Measurements from ENCODE around the gene TMEM175. TPM values are rescaled to one million over a fixed set of nuclear protein-coding genes. Genes with fewer than 3 reads are reported as not detected.

The TMEM175 gene
- total RNA-seq, 1 experiment from 2014 or later: 18.5 TPM

GRCh38 chr4:957581-958313 is 25.5 kb downstream of the TMEM175 start:
- intact Hi-C loops (cut with micrococcal nuclease): no loop called here
- BruUV-seq (replicated peaks): no TSS peak
- POLR2A ChIA-PET (ENCODE audit: unreplicated experiment): no interaction called here
- Histone ChIP-seq H2AFZ (ENCODE audit: low read length) (no peak overlapping the region), H4K20me1 (ENCODE audit: low read length) (no peaks in the 10 kb centered on the region), H3K27ac (ENCODE audit: low read length) (no peak overlapping the region), H3K4me2 (ENCODE audit: low read length) (no peak overlapping the region), H3K4me3 (ENCODE audit: low read length) (no peak overlapping the region), H3K79me2 (ENCODE audit: low read length) (no peaks in the 10 kb centered on the region), H3K9ac (ENCODE audit: low read length) (no peak overlapping the region), H3K9me3 (ENCODE audit: low read length) (no peaks in the 10 kb centered on the region), H3K36me3 (ENCODE audit: low read depth, low read length) (no peaks in the 10 kb centered on the region), H3K9me2 (replicated peaks; ENCODE audit: low read length) (no peaks in the 10 kb centered on the region), H3K4me1 (ENCODE audit: insufficient read depth, low read length) (no peaks in the 10 kb centered on the region), H3K27me3 (ENCODE audit: low read length) (no peaks in the 10 kb centered on the region), H3F3A (ENCODE audit: low read length, unreplicated experiment) (no peaks in the 10 kb centered on the region)
- no peak for ATAC-seq
- TF ChIP-seq CTCF (conservative IDR thresholded peaks at IDR 0.05; ENCODE audit: low read depth, low read length) (no peak), EZH2 (IDR thresholded peaks at IDR 0.05; ENCODE audit: low read length, unreplicated experiment) (no peak), EZH2phosphoT487 (IDR thresholded peaks at IDR 0.05; ENCODE audit: borderline replicate concordance, low read length) (no peak)
- CTCF ChIA-PET: no interaction called here
- no peak for DNase-seq

- CTCF ChIA-PET: no interaction called here
- no peak for ATAC-seq
Observed at GRCh38 chr4:958314-958665, 26.0 kb downstream of the TMEM175 start.

More at GRCh38 chr4:958314-958665, 26.0 kb downstream of the TMEM175 start:
- Histone ChIP-seq H4K20me1 (ENCODE audit: low read length) (no peaks in the 10 kb centered on the region), H3K79me2 (ENCODE audit: low read length) (no peaks in the 10 kb centered on the region), H3F3A (ENCODE audit: low read length, unreplicated experiment) (no peaks in the 10 kb centered on the region), H3K27ac (ENCODE audit: low read length) (no peak overlapping the region), H2AFZ (ENCODE audit: low read length) (no peak overlapping the region), H3K4me2 (ENCODE audit: low read length) (no peak overlapping the region), H3K36me3 (ENCODE audit: low read depth, low read length) (no peaks in the 10 kb centered on the region), H3K9ac (ENCODE audit: low read length) (no peak overlapping the region), H3K9me3 (ENCODE audit: low read length) (no peaks in the 10 kb centered on the region), H3K27me3 (ENCODE audit: low read length) (no peaks in the 10 kb centered on the region), H3K4me3 (ENCODE audit: low read length) (no peak overlapping the region), H3K9me2 (replicated peaks; ENCODE audit: low read length) (no peaks in the 10 kb centered on the region), H3K4me1 (ENCODE audit: insufficient read depth, low read length) (no peaks in the 10 kb centered on the region)
- intact Hi-C loops (cut with micrococcal nuclease): no loop called here
- POLR2A ChIA-PET (ENCODE audit: unreplicated experiment): no interaction called here
- DNase-seq: no peak
- no TSS peak for BruUV-seq (replicated peaks)
- no peak for TF ChIP-seq CTCF (conservative IDR thresholded peaks at IDR 0.05; ENCODE audit: low read depth, low read length)
- no peak for TF ChIP-seq EZH2phosphoT487 (IDR thresholded peaks at IDR 0.05; ENCODE audit: borderline replicate concordance, low read length)
- no peak for TF ChIP-seq EZH2 (IDR thresholded peaks at IDR 0.05; ENCODE audit: low read length, unreplicated experiment)

All from PC-3 (cell line).